NCI-H82 (cell line): ENCODE data around the gene ITPKC.
"Not testable (repeated sequence)": the region's sequence is repeated elsewhere in the genome, so short reads cannot be mapped to it uniquely, and the experiment has no call there.

ENCODE experiments used
- DNase-seq: peaks from one replicate; lab custom pipeline; 2025; lab: John Stamatoyannopoulos, UW

The ITPKC gene

DNA sequence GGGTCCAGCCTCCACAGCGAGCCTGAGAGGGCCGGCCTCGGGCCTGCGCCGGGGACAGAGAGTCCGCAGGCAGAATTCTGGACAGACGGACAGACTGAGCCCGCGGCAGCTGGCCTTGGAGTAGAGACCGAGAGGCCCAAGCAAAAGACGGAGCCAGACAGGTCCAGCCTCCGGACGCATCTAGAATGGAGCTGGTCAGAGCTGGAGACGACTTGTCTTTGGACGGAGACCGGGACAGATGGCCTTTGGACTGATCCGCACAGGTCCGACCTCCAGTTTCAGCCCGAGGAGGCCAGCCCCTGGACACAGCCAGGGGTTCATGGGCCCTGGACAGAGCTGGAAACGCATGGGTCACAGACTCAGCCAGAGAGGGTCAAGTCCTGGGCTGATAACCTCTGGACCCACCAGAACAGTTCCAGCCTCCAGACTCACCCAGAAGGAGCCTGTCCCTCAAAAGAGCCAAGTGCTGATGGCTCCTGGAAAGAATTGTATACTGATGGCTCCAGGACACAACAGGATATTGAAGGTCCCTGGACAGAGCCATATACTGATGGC, 490 bp downstream of the ITPKC start:
- no peak for DNase-seq

DNA sequence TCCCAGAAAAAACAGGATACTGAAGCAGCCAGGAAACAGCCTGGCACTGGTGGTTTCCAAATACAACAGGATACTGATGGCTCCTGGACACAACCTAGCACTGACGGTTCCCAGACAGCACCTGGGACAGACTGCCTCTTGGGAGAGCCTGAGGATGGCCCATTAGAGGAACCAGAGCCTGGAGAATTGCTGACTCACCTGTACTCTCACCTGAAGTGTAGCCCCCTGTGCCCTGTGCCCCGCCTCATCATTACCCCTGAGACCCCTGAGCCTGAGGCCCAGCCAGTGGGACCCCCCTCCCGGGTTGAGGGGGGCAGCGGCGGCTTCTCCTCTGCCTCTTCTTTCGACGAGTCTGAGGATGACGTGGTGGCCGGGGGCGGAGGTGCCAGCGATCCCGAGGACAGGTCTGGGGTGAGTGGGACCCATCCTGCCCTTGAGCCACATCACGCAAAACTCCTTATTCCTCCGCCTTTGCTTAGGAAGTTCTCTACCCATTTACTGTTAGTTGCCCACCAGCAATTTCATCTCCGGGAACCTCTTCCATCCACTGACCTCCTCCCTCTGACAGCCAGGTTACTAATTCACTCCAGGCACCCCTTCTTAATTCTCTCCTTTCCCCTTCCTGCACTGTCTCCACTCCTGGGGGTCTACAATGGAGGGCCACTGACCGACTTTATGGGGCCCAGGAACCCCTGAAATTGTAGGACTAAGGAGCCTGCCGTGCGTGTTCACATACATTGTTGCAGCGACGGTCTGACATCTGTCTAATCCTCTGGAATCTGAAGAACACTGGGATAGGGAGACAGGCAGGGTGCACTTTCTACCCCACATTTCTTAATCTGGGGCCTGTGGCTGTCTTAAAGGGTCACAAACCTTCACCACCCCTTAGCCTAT, 1.2 kb downstream of the ITPKC start:
- DNase-seq, result peak; percentile 71

DNA sequence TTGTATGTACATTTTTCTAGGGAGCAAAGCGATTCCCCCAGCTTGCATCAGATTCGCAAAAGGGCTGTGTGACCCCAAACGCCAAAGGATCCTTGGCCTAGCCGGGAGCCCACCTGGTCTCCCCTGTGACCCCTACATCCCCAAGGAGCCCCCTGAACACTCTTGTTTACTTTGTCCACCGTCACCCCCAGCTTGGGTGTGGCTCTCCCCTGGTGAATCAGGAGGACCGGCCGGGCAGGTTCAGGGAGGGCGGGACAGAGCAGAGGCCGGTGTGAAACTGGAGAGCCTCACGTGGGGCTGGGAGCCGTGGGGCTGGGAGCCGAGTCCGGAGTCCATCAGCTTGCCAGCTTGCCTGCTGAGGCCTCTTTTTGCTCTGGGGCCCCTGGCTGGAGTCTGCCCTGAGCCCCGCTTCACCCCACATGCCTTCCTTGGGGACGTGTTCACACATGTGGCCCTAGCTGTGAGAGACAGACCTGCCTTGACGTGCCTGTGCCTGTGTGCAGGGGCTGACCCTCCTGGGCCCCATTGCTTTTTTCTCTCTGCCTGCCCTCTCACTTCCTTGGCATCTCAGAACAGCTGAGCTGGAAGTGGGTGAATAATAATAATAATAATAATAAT, 2.0 kb downstream of the ITPKC start:
- DNase-seq, result peak; percentile 33

DNA sequence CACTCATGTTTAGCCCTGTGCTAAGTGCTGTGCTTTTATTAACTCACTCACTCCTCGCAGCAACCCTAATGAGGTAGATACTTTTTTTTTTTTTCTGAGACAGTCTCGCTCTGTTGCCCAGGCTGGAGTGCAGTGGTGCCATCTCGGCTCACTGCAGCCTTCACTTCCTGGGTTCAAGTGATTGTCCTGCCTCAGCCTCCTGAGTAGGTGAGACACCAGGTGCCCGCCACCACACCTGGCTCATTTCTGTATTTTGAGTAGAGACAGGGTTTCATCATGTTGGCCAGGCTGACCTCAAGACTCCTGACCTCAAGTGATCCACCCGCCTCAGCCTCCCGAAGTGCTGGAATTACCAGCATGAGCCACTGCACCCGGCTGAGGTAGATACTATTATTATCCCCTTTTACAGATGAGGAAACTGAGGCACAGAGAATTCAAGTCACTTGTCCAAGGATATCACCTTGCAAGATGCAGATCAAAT, 2.5 kb downstream of the ITPKC start:
- no peak for DNase-seq

DNA sequence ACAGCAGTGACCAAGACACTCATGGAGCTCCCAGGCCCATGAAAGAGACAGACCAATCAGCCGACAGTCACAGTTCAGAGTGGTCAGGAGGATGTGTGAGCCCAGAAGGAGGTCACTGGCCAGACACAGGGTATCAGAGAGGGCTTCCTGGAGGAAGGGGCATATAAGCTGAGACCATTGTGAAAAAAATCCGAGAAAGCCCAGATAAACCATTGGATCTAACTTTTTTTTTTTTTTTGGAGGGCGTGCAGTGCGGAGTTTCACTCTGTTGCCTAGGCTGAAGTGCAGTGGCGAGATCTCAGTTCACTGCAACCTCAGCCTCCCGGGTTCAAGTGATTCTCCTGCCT, 4.2 kb downstream of the ITPKC start:
- DNase-seq, result no peak

DNA sequence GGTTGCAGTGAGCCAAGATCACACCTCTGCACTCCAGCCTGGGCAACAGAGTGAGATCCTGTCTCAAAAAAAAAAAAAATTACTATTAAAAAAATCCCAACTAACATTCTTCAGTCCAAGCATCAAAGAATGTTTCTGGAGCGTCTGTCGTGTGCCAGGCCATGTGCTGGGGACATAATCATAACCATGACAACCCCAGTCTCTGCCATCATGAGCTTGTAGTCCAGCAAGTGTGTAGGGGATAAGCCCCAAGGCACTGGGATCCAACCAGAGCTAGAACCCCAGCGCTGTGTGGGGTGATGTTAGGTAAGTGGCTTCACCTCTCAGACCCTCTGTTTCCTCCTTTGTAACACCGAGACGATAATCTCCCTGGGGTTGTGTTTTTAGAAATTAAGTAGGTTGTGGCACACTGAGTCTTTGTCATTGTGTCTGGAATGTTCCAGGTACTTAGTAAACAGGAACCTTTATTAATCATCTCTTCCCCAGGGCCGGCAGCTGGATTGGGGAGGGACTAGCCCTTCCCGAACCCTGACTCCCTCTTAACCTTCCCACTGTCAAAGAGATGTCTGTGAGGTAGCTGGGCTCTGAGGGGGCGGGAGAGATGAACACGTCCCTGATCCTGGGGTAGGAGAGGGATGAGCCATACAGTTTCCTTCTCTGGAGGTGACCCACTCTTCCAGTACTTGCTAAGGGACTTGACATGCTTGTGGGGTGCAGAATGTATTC, 5.2 kb downstream of the ITPKC start:
- DNase-seq, result peak; percentile 48

DNA sequence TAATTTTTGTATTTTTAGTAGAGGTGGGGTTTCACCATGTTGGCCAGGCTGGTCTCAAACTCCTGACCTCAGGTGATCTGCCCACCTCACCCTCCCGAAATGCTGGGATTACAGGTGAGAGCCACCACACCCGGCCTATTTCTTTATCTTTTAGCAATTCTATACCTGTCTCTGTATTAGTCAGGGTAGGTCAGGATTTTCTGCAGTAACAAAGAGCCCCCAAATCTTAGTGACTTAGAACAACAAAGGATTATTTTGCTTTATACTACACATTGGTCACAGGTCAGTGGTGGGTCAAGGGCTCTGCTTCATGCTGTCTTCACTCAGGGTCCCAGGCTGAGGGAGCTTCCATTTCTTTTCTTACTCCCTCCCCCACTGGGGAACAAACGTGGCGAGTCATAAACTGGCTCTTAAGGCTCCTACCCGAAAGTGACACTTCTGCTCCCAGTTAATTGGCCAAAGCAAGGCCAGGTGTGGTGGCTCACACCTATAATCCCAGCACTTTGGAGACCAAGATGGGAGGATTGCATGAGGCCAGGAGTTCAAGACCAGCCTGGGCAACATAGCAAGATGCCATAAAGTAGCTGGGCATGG, 6.8 kb downstream of the ITPKC start:
- no peak for DNase-seq

DNA sequence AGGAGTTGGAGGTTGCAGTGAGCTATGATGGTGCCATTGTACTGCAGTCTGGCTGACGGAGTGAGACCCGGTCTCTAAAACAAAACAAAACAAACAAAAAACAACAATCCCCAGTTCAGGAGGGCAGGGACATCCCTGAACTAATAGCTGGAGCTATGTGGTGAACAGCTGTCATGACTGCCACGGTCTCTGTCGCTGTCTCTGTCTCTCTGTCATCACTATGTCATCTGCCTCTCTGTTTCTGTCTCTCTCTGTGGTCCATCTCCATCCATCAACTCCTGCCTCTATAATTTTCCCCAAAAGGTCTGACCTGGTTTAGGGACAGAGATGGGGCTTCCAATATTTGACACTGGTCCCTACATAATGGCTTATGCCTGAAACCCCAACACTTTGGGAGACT, 7.4 kb downstream of the ITPKC start:
- no peak for DNase-seq

DNA sequence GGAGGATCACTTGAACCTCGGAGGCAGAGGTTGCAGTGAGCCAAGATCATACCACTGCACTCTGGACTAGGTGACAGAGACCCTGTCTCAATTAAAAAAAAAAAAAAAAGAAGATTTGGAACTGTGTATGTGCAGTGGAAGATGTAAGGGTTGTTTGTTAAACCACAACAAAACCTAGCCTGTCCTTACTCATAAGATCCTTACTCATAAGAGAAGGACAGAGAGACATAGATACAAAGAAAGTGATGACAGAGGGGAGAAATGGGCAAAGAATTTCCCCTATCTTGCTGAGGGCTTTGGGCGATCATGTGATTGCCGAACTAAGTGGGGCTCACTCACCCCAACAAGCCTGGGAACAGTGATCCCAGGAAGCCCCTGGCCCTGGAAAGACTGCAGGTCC, 7.9 kb downstream of the ITPKC start:
- DNase-seq, result no peak

DNA sequence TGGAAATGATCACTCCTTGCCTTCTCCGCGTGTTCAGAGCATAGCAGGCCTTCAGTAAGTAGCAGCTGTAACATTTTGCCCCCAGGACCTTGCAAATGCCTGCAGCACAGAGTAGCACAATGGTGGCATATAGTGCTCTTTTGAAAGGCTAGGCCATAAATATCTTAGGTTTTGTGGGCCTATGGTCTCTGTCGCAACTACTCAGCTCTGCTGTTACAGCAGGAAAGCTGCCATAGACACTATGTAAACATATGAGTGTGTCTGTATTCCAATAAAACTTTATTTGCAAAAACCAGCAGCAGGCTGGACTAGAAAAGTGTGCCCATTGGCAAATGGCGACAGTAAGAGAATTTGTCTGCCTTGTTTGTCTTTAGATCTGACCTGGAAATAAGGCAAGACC, 9.4 kb downstream of the ITPKC start:
- DNase-seq, result no peak

DNA sequence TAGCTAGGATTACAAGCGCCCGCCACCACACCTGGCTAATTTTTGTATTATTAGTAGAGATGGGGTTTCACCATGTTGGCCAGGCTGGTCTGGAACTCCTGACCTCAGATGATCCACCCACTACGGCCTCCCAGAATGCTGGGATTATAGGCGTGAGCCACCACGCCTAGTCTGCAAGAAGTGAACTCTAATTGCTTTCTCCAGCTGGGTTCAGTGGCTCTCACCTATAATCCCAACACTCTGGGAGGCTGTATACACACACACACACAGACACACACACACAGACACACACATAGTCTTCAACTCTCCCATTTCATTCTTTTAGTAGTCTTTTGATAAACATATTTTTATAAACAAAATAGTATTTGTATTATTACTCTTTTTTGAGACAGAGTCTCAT, 13.2 kb downstream of the ITPKC start:
- DNase-seq, result not testable (repeated sequence)

DNA sequence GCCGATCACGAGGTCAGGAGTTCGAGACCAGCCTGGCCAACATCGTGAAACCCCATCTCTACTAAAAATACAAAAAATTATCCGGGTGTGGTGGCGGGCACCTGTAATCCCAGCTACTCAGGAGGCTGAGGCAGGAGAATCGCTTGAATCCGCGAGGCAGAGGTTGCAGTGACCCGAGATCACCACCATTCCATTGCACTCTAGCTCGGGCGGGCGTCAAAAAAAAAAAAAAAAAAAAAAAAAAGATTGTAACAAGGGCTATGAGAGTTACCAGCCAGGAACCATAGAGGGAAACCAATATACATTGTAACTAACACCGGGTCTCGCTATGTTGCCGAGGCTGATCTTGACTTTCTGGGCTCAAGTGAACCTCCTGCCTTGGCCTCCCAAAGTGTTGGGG, 15.4 kb downstream of the ITPKC start:
- DNase-seq, result not testable (repeated sequence)

DNA sequence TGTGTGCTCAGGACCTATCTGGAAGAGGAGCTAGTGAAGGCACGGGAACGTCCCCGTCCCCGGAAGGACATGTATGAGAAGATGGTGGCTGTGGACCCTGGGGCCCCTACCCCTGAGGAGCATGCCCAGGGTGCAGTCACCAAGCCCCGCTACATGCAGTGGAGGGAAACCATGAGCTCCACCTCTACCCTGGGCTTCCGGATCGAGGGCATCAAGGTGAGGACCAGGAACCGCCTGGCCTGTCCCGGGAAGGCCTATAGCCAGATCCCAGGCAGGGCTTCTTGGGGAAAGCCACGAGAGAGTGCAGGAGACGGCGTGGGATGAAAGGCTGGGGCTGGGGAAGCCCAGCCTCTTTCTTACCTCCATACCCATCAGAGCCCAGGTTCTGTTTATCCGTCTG, 16.2 kb downstream of the ITPKC start:
- no peak for DNase-seq

DNA sequence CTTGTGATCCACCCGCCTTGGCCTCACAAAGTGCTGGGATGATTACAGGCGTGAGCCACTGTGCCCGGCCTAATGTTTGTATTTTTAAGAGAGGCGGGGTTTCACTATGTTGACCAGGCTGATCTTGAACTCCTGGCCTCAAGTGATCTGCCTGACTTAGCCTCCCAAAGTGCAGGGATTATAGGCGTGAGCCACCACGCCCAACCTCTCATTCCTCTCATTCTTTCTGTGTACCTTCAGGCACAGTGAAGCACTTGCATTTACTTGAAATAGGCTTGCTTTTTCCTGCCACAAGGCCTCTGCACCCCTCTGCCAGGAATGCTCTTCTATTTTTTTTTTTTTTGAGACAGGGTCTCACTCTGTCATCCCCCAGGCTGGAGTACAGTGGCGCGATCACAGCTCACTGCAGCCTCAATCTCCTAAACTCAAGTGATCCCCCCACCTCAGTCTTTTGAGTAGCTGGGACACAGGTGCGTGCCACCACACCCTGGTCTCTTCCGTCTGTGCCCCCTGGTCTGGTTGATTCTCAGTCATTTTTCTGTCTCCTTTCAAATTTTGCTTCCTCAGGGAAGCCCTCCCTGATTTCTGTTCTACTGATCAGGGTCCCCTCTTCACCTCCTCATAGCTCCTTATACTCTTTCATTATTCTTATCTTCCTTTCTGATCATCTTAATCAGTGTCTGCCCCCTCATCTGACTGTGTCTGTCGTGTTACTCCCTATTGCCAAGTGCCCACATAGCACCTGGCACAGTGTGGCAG, 18.3 kb downstream of the ITPKC start:
- no peak for DNase-seq

DNA sequence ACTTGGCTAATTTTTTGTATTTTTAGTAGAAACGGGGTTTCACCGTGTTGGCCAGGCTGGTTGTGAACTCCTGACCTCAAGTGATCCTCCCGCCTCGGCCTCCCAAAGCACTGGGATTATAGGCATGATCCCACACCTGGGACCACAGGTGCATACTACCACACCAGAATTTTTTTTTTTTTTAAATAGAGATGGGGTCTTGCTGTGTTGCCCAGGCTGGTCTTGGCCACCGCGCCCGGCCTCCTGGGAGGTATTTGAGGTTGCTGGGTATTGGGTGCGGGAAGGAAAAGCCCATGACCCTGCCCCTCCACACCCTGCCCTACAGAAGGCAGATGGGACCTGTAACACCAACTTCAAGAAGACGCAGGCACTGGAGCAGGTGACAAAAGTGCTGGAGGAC, 19.7 kb downstream of the ITPKC start:
- DNase-seq, result no peak

DNA sequence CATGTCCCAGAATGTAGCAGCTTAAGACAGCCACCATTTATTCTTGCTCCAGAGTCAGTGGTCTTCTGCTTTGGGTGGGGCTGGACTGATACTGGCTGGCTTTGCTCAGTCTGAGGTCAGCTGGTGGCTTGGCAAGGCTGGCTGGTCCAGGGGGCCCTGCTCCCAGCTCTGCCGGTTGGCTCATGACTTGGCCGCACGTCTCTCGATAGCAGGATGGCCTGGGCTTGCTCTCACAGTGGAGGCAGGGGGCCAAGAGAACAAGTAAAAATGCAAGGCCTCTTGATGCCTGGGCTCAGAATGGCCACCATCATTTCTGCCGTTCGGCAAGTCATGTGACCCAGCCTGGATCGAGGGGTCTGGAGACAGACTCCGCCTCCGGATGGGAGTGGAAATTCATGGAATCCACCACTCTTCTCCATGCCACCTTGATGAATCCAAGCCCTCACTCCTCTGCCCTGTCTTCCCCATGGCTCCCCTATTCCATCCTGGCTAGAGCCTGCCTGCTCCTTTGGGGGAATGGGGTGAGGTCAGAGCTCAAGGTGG, 20.3 kb downstream of the ITPKC start:
- DNase-seq, result no peak

DNA sequence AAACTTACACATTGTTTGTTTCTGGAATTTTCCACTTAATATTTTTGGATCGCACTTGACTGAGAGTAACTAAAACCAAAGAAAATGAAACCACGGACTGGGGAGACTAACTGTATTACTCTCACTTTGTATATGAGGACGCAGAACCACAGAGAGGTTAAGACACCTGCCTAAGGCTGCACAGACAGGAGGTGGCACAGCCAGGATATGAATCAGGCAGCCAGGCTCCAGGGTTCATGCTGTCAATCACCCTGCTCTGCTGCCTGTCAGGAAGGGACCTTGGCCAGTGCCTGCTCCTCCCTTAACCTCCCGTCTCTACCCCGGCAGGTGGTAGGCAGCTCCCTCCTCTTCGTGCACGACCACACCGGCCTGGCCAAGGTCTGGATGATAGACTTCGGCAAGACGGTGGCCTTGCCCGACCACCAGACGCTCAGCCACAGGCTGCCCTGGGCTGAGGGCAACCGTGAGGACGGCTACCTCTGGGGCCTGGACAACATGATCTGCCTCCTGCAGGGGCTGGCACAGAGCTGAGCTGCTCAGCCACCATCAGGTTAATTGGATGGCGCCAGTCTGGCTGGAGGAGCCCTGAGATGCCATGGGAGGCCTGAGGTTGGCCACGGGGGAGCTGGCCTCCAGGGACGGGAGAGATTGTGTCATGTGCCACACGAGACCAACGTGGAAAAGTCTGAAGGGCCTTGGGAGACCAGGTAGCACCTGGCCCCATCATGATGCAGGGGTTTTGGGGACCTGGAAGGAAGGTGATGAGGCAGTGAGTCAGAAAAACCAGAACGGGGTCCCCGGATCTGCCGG, 22.3 kb downstream of the ITPKC start:
- DNase-seq, result no peak

DNA sequence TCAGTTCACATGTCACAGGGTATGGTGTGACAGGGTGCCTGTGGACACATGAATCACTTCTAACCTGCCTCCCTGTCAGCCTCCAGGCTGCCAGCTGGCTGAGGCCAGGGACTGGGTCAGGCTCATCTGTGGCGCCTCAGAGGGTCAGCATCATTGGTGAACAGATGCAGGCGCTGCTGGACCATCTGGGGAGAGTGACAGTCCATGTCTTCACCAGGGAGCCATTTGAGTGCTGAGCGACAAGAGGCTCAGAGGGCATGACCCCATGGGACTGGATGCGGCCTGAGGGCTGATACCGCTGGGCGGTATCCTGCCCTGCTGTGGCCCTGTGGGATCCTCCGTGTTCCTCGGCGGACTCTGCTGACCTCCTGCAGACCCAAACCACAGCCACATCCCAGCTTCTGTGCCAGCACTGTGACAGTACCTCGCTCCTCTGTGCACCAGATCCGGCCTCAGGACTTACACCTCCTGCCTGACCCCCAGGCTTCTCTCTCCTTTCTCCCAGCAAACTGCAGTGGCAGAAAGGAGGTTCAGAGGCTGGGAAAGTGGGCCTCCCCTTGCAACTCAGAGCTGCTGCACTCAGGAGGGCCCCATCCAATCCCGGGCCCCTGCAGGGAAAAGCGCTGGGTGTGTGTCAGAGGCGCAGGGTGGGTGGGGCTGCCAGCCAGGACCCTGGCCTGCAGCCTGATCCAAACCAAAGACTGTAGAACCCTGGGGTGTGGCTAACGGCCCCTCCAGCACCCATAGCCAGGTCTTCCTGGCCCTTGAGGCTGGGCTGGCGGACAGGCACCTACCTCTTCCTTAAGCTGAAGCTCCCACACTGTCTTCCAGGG, 23.2 kb downstream of the ITPKC start:
- no peak for DNase-seq

DNA sequence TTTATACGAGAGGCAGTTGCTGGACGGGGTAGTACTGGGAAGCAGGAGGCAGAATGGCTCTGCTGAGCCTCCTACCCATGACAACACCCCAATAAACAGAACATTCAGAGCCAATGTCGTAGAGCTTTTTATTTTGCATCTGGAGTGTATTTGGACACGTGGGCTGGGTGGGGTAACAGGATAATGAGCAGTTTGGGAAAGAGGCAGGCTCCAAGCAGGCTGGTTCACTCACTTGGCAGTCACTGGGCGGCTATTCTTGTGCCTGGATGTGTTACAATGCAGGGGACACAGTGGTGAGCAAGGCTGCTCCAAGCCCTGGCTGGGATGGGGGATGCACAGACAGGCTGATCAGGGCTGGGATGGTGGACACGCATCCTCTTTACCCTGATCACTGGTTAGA, 23.8 kb downstream of the ITPKC start:
- DNase-seq, result no peak
